Activated CD8-positive, alpha-beta memory T cell treated with anti-CD3 and anti-CD28 coated beads for 4 hours (primary cell): Measurements from ENCODE around the gene KDM3B.
"Not testable (repeated sequence)": the region's sequence is repeated elsewhere in the genome, so short reads cannot be mapped to it uniquely, and the experiment has no call there.

ENCODE experiments used
- DNase-seq, 2 donors: peaks; one replicate each; pipeline ENCODE4 v3.0.0-alpha.2; 2020; ENCODE audit warnings: low read depth in 2 of 2

The KDM3B gene, protein sequence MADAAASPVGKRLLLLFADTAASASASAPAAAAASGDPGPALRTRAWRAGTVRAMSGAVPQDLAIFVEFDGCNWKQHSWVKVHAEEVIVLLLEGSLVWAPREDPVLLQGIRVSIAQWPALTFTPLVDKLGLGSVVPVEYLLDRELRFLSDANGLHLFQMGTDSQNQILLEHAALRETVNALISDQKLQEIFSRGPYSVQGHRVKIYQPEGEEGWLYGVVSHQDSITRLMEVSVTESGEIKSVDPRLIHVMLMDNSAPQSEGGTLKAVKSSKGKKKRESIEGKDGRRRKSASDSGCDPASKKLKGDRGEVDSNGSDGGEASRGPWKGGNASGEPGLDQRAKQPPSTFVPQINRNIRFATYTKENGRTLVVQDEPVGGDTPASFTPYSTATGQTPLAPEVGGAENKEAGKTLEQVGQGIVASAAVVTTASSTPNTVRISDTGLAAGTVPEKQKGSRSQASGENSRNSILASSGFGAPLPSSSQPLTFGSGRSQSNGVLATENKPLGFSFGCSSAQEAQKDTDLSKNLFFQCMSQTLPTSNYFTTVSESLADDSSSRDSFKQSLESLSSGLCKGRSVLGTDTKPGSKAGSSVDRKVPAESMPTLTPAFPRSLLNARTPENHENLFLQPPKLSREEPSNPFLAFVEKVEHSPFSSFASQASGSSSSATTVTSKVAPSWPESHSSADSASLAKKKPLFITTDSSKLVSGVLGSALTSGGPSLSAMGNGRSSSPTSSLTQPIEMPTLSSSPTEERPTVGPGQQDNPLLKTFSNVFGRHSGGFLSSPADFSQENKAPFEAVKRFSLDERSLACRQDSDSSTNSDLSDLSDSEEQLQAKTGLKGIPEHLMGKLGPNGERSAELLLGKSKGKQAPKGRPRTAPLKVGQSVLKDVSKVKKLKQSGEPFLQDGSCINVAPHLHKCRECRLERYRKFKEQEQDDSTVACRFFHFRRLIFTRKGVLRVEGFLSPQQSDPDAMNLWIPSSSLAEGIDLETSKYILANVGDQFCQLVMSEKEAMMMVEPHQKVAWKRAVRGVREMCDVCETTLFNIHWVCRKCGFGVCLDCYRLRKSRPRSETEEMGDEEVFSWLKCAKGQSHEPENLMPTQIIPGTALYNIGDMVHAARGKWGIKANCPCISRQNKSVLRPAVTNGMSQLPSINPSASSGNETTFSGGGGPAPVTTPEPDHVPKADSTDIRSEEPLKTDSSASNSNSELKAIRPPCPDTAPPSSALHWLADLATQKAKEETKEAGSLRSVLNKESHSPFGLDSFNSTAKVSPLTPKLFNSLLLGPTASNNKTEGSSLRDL (N-terminal part only)

DNA sequence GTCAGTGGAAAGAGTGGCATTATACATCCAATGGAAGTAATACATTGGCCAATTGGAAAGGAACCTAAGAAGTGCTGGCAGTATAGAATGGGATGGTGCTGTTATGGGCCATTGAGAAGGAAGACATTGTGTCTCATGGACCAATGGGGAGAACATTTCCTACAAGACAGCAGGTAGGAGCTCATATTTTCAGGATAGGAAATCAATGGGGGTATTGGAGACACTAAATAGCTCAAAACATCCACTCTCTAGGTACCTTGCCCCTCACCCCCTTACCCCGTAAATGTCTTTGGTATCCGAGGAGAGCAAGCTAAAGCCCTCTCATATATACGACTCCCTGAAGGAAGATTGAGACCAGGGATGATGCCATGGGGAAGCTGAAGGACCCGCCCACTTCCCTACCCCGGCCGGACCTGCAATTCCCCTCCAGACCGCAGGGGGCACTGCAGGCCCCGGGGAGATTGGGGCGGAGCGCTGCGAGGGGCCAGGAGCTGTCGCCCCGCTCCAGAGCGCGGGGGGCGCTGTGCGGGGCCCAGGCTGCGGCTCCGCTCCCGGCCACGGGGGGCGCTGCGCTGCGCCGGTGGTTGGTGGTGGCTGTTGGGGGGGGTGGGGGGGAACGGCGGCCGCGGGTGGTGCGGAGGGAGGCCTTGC, at the start of gene KDM3B:
Gene KDM3B, plus strand, starts transcription at position 615 of the 651 bp plus-strand sequence. CDS start 111 bp downstream, outside the sequence.
- DNase-seq = peak; percentile 78 to 85

DNA sequence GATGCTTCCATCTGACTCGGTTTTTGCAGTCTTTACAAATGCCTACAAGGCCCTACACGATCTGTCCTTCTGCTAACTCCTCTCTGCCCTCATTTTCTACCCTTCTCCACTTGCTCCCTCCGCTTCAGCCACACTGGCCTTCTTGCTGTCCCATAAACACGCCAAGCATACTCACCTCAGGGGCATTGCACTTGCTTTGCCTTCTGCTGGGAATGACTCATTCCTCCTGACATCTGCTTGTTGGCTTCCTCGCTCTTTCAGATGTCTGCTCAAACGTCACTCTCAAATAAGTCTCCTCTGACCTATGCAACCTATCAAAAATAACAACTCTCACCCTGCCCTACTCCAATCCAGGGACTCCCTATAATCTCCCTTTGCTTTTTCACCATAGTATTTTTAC, 49.1 kb upstream of the KDM3B start:
- no peak for DNase-seq

DNA sequence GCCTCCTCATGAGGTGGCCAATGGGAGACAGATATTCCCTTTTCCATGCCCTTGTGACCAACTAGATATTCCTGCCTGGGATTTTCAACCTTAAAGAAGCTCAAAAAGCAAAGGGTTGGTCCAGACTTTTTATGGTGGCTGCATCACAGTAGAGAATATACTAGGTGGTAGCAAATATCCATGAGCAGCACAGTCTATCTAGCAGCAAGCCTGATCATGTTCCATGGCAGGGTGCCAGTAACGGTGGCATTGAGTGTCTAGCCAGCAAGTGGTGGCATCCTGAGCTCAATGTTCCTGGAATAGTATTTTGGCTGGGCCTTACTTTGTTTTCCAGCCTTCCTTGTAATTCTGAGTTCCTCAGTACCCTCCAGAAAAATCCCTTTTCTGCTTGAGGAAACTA, 46.7 kb upstream of the KDM3B start:
- DNase-seq = no peak

DNA sequence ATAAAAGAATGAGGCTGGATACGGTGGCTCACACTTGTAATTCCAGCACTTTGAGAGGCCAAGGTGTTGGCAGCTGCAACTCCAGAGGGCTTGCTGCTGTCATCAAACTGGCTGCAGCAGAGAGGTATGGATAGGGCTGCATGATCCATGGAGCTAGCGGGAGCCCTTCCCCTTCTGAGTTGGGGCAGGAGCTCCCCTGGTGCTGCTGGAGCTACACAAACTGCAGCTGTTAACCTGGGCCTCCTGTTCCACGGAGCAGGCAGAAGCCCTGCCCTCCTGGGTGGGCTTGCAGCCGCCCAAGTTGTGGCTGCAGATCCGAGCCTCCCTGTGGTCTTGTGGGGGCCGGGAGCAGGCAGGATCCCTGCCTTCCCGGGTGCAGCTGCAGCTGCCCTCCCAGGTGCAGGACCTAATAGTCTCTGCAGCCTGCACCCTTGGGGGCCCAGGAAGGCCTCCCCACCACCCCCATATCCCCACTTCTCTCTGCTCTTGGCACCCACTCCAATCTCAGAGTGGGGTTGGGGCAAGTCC, 36.7 kb upstream of the KDM3B start:
- no peak for DNase-seq

DNA sequence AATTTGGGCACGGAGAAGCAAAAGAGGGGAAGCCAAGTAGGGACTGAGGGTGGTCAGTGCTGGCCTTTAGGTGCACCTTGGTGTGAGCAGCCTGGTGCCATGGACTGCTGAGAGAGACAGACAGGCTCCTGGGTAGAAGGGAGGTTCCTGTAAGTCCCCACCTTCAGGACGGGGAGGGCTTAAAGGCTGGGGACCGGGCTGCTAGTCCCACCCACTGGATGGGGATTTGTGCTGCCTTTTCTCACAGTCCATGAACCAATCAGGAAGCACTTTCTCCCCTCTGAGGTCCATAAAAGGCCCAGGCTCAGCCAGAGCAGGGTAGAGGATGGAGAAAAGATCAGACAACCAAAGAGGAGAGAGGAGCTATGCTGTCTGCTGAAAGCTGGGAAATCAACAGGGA, 36.1 kb upstream of the KDM3B start:
- DNase-seq = no peak

DNA sequence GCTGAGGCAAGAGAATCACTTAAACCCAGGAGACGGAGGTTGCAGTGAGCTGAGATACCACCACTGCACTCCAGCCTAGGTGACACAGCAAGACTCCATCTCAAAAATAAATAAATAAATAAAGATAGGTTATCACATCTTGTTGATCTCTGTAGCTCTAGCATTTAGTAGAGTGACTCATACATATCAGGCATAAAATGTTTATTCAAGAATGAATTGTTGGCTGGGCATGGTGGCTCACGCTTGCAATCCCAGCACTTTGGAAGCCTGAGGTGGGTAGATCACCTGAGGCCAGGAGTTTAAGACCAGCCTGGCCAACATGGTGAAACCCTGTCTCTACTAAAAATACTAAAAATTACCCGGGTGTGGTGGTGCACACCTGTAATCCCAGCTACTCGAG, 34.3 kb upstream of the KDM3B start:
- not testable (repeated sequence) for DNase-seq

DNA sequence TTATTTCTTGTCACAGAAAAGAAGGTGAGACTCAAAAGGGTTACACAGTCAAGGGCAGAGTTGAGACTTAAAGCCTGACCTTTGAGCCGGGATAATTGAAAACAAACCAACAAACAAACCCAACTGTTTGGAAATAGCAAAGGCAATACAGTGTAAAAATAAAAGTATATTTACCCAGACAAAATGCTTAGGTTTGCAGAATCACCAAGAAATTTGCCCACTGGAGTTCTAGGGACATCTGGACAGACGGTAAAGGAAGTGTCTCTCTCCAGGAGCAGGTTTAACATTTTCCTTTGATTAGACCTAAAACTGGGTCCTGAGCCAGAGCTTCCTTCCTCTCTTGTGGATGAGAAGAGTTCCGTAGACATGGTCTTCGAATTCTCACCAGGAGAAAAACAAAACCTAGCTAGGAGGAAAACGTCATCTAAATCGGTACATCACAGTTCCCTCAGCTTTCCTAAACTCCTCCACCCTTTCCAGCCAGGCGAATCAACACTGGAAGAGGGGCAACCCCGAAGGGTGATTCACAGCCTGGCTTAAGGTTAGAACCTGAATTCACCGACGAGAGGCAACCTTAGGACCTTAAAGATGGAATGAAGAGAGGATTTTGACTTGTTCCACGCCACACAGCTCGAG, 21.6 kb upstream of the KDM3B start:
- DNase-seq = no peak

DNA sequence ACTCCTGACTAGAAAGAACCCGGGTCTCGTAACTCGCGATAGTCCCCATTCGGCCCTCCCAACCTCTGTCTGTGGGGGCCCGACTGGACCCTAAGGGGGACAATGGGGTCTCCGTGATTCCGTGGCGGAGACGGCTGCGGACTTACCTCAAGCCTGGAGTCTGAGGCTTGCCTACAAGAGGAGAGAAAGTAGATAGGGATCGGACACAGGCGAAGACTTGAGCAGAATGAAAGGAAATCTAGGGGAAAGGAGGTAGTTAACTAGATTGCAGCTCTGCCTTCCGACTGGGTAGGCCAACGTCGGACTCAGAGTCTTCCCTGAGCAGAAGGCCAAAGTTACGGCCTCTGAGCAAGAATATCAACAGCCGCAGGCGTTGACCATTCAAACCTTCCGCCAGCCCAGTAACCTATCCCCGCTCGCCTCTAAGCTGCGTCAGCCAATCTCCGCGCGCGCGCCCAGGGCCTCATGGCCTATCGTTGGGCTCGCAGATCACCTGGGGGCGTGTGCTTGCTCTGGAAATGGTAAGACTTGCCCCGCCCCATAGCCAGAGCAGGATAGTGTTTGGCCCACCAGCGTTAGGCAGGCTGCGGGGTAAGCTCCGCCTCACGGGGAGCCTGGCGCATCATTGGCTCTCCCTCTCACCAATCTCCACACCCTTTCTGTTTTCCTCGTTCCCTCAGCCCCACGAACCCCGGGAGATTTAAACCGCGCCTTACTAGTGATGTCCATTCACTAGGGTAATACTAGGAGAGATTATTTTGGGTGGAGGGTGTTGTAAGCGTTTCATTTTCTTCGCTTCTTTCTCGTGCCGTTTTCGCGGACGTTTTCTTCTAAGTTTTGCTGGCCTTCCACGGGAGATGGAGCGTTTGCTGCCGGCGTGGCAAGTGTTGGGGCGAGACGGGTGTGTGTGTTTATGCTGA, 20.8 kb upstream of the KDM3B start, which contains the start of gene CDC25C:
Gene CDC25C, minus strand, starts transcription at position 356 of the 920 bp plus-strand sequence. CDS start 624 bp downstream, outside the sequence.
- peak; percentile 92 to 95 for DNase-seq

DNA sequence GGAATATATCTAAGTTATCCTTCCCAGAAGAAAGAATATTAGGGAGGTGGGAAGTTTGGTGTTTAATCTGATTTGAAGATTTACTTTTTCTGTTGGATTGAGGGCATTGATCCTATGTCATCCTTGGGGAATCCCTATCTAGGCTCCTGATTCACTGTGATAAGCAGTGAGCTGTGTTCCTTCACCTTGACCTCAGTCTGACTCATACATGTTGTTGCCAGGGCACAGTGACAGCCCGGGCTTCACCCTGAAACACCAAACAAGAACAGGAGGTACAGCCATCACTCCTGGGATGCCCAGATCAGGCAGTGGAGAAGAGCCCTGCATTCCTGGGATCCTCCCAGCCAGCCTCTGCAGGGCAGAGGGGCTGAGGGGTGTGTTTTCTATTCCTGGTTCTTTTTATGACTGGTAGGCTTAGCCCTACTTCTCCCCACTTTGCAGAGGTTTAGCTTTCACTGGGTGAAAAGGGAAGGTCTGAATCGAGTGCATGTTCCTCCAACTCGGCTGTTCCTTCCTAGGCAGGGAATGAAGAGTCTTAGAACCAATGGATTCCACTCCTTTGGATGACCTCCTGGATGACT, 17.5 kb upstream of the KDM3B start:
- no peak for DNase-seq

DNA sequence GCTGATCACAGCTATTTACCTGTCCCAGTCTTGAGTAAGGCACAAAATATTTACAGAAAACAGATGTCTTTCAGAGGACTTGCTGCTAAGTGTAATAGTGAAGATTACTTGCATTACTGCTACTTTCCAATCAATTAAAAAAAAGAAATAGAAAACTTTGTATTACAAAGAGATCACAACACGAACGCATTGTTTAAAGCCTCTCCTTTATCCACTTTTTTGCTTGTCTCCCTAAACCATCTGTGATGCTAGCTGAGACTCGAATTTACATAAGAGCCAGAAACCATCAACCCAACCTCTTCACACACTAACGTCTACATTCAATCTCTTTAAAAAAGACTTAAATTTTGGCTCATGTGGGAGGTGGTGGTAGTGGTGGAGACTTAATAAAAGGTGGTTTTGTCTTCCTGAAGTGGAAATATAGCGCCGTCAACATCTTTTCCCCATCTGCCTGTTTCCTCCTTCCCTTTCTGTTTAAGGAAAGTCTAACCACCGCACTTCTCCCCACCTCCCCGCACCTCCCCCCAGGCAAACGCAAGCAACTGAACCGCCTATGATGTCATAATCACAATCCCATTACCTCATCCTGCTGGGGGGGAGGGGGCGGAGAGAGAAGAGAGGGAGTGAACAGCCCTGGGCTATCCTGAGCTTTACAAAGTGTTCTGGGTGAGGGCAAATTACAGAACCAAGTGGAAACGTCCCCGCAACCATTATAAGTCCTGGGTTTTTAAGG, 15.4 kb upstream of the KDM3B start:
- peak in 1 of 2 donors; percentile 42 for DNase-seq

DNA sequence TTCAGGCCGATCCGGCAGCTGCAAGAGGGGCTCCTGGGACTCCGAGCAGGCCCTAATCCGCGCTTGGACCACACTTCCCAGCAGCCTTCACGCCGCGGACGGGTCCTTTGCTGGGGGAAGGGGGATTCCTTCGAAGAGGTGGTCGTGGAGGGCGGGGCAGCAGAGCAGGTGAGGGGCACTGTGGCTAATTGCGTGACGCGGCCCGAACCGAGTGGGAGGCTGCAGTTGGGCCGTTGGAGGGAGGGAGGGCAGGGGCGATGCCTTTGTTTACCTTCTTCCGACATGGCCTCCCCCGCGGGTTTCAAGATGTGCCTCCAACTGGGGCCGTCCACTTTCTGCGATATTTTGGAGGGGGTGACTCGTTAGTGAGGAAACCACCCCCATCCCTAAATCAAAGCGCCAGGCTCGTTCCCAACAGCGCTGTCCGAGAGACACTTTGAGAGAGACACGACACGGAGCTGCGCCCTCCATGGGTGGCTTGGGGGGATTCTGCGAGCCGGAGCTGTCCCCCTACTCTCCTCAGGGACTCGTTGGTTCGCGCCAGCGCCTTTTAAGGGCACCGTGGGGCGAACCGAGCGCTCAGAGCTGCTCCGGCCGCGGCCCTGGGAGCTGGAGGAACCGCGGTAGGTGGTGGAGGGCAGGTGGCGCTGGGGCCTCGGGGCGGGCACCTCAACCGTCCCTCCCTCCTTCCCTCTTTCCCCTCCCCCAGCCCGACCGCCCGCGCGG, 14.6 kb upstream of the KDM3B start, which contains the start of gene FAM53C:
Gene FAM53C, plus strand, starts transcription at position 582 of the 726 bp plus-strand sequence. CDS start 3,070 bp downstream, outside the sequence.
- DNase-seq = peak; percentile 80 to 83

DNA sequence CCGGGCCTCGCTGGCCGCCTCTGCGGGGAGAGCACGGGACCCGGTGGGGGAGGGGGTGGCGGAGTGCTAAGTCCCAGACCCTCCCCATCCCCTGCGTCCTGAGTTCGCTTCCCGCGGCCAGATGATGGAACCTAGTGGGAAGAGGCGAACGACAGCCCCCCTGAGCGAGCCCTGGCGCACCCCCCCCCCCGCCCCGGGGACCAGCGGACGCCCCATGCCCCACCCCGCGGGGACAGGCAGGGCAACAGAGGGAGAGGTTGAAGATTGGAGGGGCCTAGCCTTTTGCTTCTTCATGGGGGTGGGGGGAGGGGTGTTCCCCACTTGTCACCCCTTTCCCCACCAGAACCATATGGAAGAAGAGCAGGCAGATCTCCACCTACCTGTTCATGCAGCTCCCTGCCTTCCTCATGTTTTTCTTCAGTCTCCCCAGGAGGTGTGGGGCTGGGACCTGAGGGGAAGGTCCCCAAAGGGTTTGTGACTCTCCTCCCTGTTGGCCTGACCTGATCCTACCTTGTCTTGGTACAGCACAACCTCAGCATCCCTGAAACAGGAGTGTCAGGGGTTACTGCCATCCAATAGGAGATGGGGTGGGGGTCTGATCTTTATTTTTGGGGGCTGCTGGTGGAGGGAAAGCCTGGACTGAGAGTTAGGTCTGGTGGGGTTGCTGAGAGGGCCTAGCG, 13.9 kb upstream of the KDM3B start:
- DNase-seq = no peak

DNA sequence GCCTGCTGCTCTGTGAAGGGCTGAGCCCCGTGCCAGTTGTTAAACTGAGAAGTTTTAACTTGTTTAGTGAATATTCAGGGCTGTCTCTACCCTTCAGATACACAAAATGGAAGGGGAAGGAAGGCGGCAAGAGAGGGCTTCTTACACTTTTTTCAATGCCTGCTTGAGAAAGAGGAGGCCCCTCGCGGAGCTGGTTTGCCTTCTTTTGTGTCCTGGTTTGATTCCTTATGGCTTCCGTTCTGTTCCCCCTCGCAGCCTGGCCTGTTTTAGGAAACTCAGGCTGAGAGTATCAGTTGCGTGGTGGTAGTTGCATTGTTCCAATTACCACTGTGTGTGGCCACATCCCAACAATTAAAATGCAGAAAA, 13.4 kb upstream of the KDM3B start:
- no peak for DNase-seq

DNA sequence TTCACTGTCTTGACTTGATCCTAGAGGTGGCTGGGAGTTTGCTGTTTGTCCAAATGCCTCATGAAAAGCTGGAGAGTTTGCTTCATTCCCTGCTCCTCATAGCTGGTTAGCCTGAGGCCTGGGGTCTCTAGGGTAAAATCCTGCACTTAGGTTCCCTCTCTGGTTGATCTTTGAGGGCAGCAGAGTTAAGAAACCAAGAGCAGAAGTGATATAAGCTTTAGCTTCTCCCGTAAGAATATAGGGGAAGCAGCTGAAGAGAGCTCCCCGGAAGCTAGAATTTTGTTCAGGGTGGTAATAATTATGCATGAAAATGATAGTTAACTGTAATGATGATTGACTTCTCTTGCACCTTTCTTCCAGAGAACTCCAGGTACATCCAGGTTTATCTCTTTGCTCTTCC, 13.0 kb upstream of the KDM3B start:
- no peak for DNase-seq

DNA sequence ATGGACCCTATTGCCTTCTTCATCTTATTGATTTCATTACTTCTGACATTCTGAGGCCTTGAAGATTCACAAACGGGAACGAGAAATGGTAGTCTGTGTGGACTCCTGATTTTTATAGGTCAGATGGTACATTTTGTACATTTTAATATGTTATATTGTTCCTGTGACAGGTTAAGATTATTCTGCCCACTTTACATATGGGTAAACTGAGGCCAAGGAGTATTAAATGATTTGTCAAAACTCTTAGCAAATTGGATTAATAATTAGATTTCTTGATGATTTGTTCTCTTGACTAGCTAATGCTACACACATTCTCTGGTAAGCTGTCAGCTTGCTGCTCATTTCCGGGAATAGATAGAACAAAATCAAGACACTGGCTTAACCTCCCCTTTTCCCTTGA, 12.5 kb upstream of the KDM3B start:
- DNase-seq = no peak

DNA sequence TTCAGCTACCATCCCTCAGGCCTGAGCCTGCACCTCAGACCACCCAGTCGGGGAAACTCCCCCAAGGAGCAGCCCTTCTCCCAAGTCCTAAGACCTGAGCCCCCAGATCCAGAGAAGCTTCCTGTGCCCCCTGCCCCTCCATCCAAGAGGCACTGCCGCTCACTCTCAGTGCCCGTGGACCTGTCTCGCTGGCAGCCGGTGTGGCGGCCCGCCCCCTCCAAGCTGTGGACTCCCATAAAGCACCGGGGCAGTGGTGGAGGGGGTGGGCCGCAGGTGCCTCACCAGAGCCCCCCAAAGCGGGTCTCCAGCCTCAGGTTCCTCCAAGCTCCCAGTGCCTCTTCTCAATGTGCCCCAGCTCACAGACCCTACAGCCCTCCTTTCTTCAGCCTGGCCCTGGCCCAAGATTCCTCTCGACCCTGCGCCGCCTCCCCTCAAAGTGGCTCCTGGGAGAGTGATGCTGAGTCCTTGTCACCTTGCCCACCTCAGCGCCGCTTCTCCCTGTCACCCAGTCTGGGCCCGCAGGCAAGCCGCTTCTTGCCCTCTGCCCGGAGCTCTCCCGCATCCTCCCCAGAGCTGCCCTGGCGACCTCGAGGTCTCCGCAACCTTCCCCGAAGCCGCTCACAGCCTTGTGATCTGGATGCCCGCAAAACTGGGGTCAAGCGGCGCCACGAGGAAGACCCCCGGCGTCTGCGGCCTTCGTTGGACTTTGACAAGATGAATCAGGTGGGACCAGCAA, 7.4 kb upstream of the KDM3B start:
- no peak for DNase-seq
